Urothelium cell line (cell line): Measurements from ENCODE around the gene PKN3.
"Not testable (repeated sequence)": the region's sequence is repeated elsewhere in the genome, so short reads cannot be mapped to it uniquely, and the experiment has no call there.

Experiments used
- DNase-seq: peaks from one replicate; pipeline ENCODE4 v3.0.0; 2011; ENCODE audit warnings: low spot score, mixed read lengths
- FAIRE-seq: peaks from 2 replicates; lab custom pipeline; 2011; peaks lifted over from hg19 to GRCh38; lab: Jason Lieb, UNC

PKN3 gene

GRCh38 chr9:128702445-128702948 lies at the start of gene PKN3:
Gene PKN3 (plus strand): TSS chr9:128702503. CDS start chr9:128702916, 413 bp downstream.
- DNase-seq: peak; percentile 92
- FAIRE-seq: no peak

DNA sequence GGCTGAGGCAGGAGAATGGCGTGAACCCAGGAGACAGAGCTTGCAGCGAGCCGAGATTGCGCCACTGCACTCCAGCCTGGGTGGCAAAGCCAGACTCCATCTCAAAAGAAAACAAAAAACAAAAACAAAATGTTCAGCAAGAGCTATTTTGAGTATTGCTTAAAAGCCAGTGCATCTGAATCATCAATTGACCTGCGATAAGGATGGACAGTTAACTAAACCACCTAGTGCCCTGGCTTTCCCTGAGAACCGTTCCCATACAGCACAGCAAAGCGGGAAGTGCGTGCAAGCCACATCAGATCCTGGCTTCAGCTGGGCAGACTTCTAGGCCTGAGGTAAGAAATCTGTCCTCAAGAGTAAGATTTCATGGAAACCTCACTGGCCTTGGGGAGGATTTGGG lies 48.4 kb upstream of the PKN3 start:
- no peak for DNase-seq
- no peak for FAIRE-seq

GRCh38 chr9:128654481-128654880 lies 47.8 kb upstream of the PKN3 start:
- DNase-seq (no peak), FAIRE-seq (no peak)

- FAIRE-seq (peak; percentile 58), DNase-seq (peak; percentile 98)
Observed at GRCh38 chr9:128656416-128657343, 45.6 kb upstream of the PKN3 start, which contains the start of gene DYNC2I2. Gene DYNC2I2 (minus strand): TSS chr9:128656847. CDS start chr9:128656726, 121 bp downstream.

GRCh38 chr9:128657344-128657704 lies 45.0 kb upstream of the PKN3 start:
- DNase-seq (no peak), FAIRE-seq (no peak)

DNA sequence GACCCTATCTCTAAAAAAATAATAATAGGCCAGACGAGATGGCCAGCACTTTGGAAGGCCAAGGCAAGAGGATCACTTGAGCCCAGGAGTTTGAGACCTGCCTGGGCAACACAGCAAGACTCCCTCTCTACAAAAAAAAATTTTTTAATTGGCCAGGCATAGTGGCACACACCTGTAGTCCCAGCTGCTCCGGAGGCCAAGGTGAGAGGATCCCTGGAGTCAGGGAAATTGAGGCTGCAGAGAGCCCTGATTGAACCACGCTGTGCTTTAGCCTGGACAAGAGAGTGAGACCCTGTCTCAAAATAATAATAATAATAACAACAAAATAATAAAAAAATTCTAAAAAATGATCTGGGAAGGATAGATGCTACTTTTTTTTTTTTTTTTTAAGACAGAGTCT lies 44.5 kb upstream of the PKN3 start:
- DNase-seq: no peak
- FAIRE-seq: no peak

- not testable (repeated sequence) for DNase-seq, FAIRE-seq
Observed at GRCh38 chr9:128666481-128666941, 35.8 kb upstream of the PKN3 start.

- DNase-seq (no peak), FAIRE-seq (no peak)
Observed at GRCh38 chr9:128669786-128670185, 32.5 kb upstream of the PKN3 start.

GRCh38 chr9:128675382-128675781 lies 26.9 kb upstream of the PKN3 start:
- no peak for DNase-seq
- FAIRE-seq: no peak

DNA sequence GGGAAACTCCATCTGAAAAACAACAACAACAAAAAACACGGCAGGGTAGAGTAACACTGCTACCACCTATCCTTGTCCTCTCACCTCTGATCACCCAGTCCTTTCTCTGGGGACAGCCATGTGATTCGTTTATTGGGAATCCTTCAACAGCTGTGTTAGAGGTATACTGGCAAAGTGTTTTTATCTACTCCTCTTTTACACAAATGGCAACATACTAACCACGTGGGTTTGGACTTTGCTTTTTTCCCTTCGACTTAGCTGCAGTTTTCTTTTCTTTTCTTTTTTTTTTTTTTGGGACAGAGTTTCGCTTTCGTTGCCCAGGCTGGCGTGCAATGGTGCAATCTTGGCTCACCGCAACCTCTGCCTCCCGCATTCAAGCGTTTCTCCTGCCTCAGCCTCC lies 24.5 kb upstream of the PKN3 start:
- DNase-seq (no peak), FAIRE-seq (no peak)

DNA sequence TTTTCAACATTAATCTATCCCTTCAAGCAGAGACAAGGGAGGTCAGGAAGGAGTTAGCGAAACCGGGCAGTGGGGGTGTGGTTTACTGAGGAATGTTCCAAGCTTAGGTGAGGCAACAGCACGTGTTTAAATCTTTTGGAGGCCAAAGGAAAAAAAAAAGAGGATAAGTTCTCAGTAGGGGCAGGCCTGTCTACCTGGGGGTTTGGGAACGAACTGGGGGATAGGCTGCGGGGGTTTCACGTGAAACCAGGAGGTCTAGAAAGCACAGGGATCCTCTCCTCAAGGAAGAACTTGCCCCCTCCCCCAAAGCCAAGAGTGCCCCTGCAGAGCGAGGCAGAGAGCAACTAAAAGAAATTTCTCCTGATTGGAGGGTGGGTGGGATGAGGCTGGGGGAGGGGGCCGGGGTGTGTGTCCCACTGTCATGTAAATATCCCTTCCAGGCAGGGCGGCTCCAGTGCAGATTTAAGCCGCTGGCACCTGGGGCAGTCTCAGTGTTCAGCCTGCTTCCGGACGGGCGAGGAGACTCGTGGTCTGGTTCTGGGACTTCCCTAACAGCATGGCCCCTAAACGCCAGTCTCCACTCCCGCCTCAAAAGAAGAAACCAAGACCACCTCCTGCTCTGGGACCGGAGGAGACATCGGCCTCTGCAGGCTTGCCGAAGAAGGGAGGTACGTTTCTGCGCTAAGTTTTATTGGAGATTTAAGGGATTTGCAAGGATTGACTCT lies 18.8 kb upstream of the PKN3 start:
- FAIRE-seq (no peak), DNase-seq (peak; percentile 55)

- DNase-seq: no peak
- FAIRE-seq: no peak
Observed at GRCh38 chr9:128684065-128684324, 18.3 kb upstream of the PKN3 start.

- FAIRE-seq (no peak), DNase-seq (peak; percentile 82)
Observed at GRCh38 chr9:128684325-128685199, 17.7 kb upstream of the PKN3 start.

GRCh38 chr9:128685636-128686489 lies 16.4 kb upstream of the PKN3 start:
- FAIRE-seq (no peak), DNase-seq (no peak)

- FAIRE-seq (no peak), DNase-seq (no peak)
Observed at GRCh38 chr9:128687453-128687852, 14.8 kb upstream of the PKN3 start.

GRCh38 chr9:128688501-128689292 lies 13.6 kb upstream of the PKN3 start, which contains the start of gene SET:
Gene SET (plus strand): TSS chr9:128689222. CDS start chr9:128689583, 361 bp downstream.
- FAIRE-seq (peak; percentile 75), DNase-seq (peak; percentile 99)

GRCh38 chr9:128689293-128689774 lies 13.0 kb upstream of the PKN3 start:
- no peak for FAIRE-seq
- DNase-seq: peak; percentile 62

- peak; percentile 72 for DNase-seq
- no peak for FAIRE-seq
Observed at GRCh38 chr9:128689820-128690683, 12.3 kb upstream of the PKN3 start.
